HepG2 (cell line): ENCODE data around the gene DDC. TPM values are rescaled to one million over a fixed set of nuclear protein-coding genes. Genes with fewer than 3 reads are reported as not detected.

ENCODE experiments used
- ATAC-seq: fragments of 200-7000 bp; cut with Tn5 transposase; 3 replicates; pipeline ENCODE4 v1.9.1; 2020; ENCODE audit warnings: mild to moderate bottlenecking, moderate library complexity
- BruUV-seq: library from RNA; stranded (reverse); fragments of 400-500 nt; replicated peaks from 2 replicates; lab custom pipeline; 2021; lab: Mats Ljungman, UMichigan
- CTCF ChIA-PET: fragments of 300-600 bp; formaldehyde crosslinking; extraction: SDS; loops from one replicate; lab custom pipeline; 2021; ENCODE audit warnings: low total read pairs, inconsistent platforms, low intra/inter-chr PET ratio; lab: Yijun Ruan, JAX
- POLR2A ChIA-PET: fragments of 350-600 bp; sonication (Branson Sonifier 250); formaldehyde crosslinking; loops from one replicate; lab custom pipeline; 2020; ENCODE audit warnings: antibody characterized with exemption, inconsistent platforms; lab: Yijun Ruan, JAX
- DNase-seq: peaks from one replicate; pipeline ENCODE4 v3.0.0-alpha.2; 2015; ENCODE audit warnings: low spot score
- FAIRE-seq: peaks from 3 replicates; lab custom pipeline; 2011; peaks lifted over from hg19 to GRCh38; lab: Jason Lieb, UNC
- H2AFZ ChIP-seq: one replicate; pipeline ENCODE4 v1.6.1; 2011; ENCODE audit warnings: low read length, inconsistent platforms
- H3K27ac ChIP-seq: fragments of 300-600 bp; 3 replicates; pipeline ENCODE4 v1.8.0; 2011; ENCODE audit warnings: mixed run types, mild to moderate bottlenecking, mixed read lengths, low read length, inconsistent platforms; ENCODE audit not compliant: insufficient read depth; ENCODE audit errors: extremely low read length
- H3K27me3 ChIP-seq, 2 experiments: fragments of 200-600 bp in 1 of 2; 2 replicates in 1 of 2; 3 replicates in 1 of 2; pipeline versions ENCODE4 v1.6.0 to v1.8.0; 2011; ENCODE audit warnings: low read length in 2 of 2, mild to moderate bottlenecking in 2 of 2, moderate library complexity in 2 of 2, inconsistent platforms in 1 of 2; ENCODE audit not compliant: insufficient read depth in 2 of 2, control insufficient read depth in 1 of 2
- H3K36me3 ChIP-seq, 2 experiments: fragments of 200-600 bp in 1 of 2; replicated peaks in 1 of 2; 2 replicates in 1 of 2; 3 replicates in 1 of 2; pipeline versions ENCODE4 v1.5.1 to v1.8.0; 2011; ENCODE audit warnings: low read length in 2 of 2, inconsistent platforms in 1 of 2; ENCODE audit not compliant: insufficient read depth in 2 of 2, control insufficient read depth in 1 of 2
- H3K4me1 ChIP-seq: 2 replicates; pipeline ENCODE4 v1.5.1; 2012; ENCODE audit warnings: low read length, inconsistent platforms; ENCODE audit not compliant: insufficient read depth
- H3K4me2 ChIP-seq: 2 replicates; pipeline ENCODE4 v1.6.0; 2011; ENCODE audit warnings: low read depth, low read length, inconsistent platforms
- H3K4me3 ChIP-seq, 3 experiments: fragments of 200-600 bp in 1 of 3; sonication (generic), shearing (Covaris generic) in 1 of 3; replicated peaks in 1 of 3; 2 replicates each; pipeline ENCODE4 v1.5.1; 2011 to 2016; ENCODE audit warnings: low read length in 3 of 3, inconsistent platforms in 2 of 3, low read depth in 2 of 3, mild to moderate bottlenecking in 2 of 3, control low read depth in 1 of 3, mixed read lengths in 1 of 3; ENCODE audit not compliant: insufficient read depth in 1 of 3
- H3K79me2 ChIP-seq: one replicate; pipeline ENCODE4 v1.6.1; 2011; ENCODE audit warnings: low read length, inconsistent platforms; ENCODE audit not compliant: insufficient read depth
- H3K9ac ChIP-seq: 2 replicates; pipeline ENCODE4 v1.6.0; 2011; ENCODE audit warnings: mild to moderate bottlenecking, low read depth, low read length, inconsistent platforms; ENCODE audit not compliant: insufficient read depth
- H3K9me3 ChIP-seq: 2 replicates; pipeline ENCODE4 v1.5.1; 2012; ENCODE audit warnings: mild to moderate bottlenecking, low read length
- H4K20me1 ChIP-seq: 2 replicates; pipeline ENCODE4 v1.6.0; 2011; ENCODE audit warnings: inconsistent platforms, mild to moderate bottlenecking, low read length, moderate library complexity; ENCODE audit not compliant: insufficient read depth
- AKAP8 ChIP-seq: sonication (generic); formaldehyde crosslinking; IDR thresholded peaks from 2 replicates; pipeline ENCODE4 v1.5.1; 2020; ENCODE audit warnings: mild to moderate bottlenecking, missing genetic modification reagents
- BHLHE40 ChIP-seq: IDR thresholded peaks from 2 replicates; pipeline ENCODE4 v1.6.1; 2011; ENCODE audit warnings: low read length, improper control_type of control experiment
- CEBPB ChIP-seq: IDR thresholded peaks from 2 replicates; pipeline ENCODE4 v1.6.1; 2011; ENCODE audit warnings: low read depth, low read length, improper control_type of control experiment, borderline replicate concordance
- DMAP1 ChIP-seq: IDR thresholded peaks from 2 replicates; pipeline ENCODE4 v1.6.1; 2016
- HNF1A ChIP-seq, 2 experiments: sonication (generic) in 1 of 2; formaldehyde crosslinking in 1 of 2; IDR thresholded peaks; 2 replicates each; pipeline versions ENCODE4 v1.4.0 to v1.6.1; 2016 to 2020; ENCODE audit warnings: borderline replicate concordance in 1 of 2, low read depth in 1 of 2, mild to moderate bottlenecking in 1 of 2, missing genetic modification reagents in 1 of 2
- HNF4G ChIP-seq, 2 experiments: sonication (generic) in 1 of 2; formaldehyde crosslinking in 1 of 2; IDR thresholded peaks; 2 replicates each; pipeline versions ENCODE4 v1.4.0 to v1.6.1; 2011 to 2020; ENCODE audit warnings: borderline replicate concordance in 2 of 2, low read depth in 2 of 2, mild to moderate bottlenecking in 2 of 2, low read length in 1 of 2, missing genetic modification reagents in 1 of 2, moderate library complexity in 1 of 2
- LCORL ChIP-seq, 2 experiments: fragments of 450-650 bp in 1 of 2; sonication (generic) in 1 of 2; formaldehyde crosslinking in 1 of 2; IDR thresholded peaks; 2 replicates each; pipeline versions ENCODE4 v1.5.0 to v1.6.1; 2017 to 2020; ENCODE audit warnings: antibody characterized with exemption in 1 of 2, missing genetic modification reagents in 1 of 2
- NR2C2 ChIP-seq: sonication (generic); formaldehyde crosslinking; IDR thresholded peaks from 2 replicates; pipeline ENCODE4 v1.4.0; 2020; ENCODE audit warnings: missing genetic modification reagents, mild to moderate bottlenecking, moderate library complexity, borderline replicate concordance
- POLR2AphosphoS5 ChIP-seq: IDR thresholded peaks from 2 replicates; pipeline ENCODE4 v1.6.1; 2012; ENCODE audit warnings: low read depth, low read length
- RARA ChIP-seq: IDR thresholded peaks from 2 replicates; pipeline ENCODE4 v1.6.1; 2016; ENCODE audit warnings: missing genetic modification reagents, missing compliant biosample characterization
- RXRA ChIP-seq: sonication (generic); formaldehyde crosslinking; IDR thresholded peaks from 2 replicates; pipeline ENCODE4 v1.5.1; 2020; ENCODE audit warnings: missing genetic modification reagents
- SIN3B ChIP-seq: fragments of 150-350 bp; IDR thresholded peaks from 2 replicates; pipeline ENCODE4 v1.6.1; 2014; ENCODE audit warnings: low read length
- SMAD3 ChIP-seq: sonication (generic); formaldehyde crosslinking; IDR thresholded peaks from 2 replicates; pipeline ENCODE4 v1.4.0; 2020; ENCODE audit warnings: missing genetic modification reagents
- SP5 ChIP-seq: IDR thresholded peaks from 2 replicates; pipeline ENCODE4 v1.6.1; 2016; ENCODE audit warnings: low read depth, borderline replicate concordance
- SRF ChIP-seq: IDR thresholded peaks from 2 replicates; pipeline ENCODE4 v1.6.1; 2011; ENCODE audit warnings: mild to moderate bottlenecking, low read depth, low read length, moderate library complexity
- TFE3 ChIP-seq: IDR thresholded peaks from 2 replicates; pipeline ENCODE4 v1.6.1; 2016
- ZNF576 ChIP-seq: sonication (generic); formaldehyde crosslinking; IDR thresholded peaks from 2 replicates; pipeline ENCODE4 v1.4.0; 2020; ENCODE audit warnings: mild to moderate bottlenecking, missing genetic modification reagents
- ZNF780A ChIP-seq: sonication (generic); formaldehyde crosslinking; IDR thresholded peaks from 2 replicates; pipeline ENCODE4 v1.8.0; 2022; ENCODE audit warnings: mild to moderate bottlenecking, missing genetic modification reagents, moderate library complexity
- ZSCAN31 ChIP-seq: sonication (generic); formaldehyde crosslinking; IDR thresholded peaks from 2 replicates; pipeline ENCODE4 v1.5.0; 2020; ENCODE audit warnings: low read depth, mild to moderate bottlenecking, missing genetic modification reagents
- WGBS: methylation state at CpG from one replicate; pipeline ENCODE4 v1.1.6; 2017; ENCODE audit warnings: low lambda C conversion rate; 5-methylcytosine and 5-hydroxymethylcytosine counted together
- in situ Hi-C: cut with HindIII; loops from 2 replicates; pipeline ENCODE4 v1.10.0; 2017; ENCODE audit warnings: low pct_unique_long_range_greater_than_20kb; ENCODE audit not compliant: extremely low pct_ligation_motif_present
- intact Hi-C: fragments of 100-400 bp; cut with micrococcal nuclease; formaldehyde crosslinking; loops from one replicate; pipeline ENCODE4 v1.10.0; 2022; ENCODE audit not compliant: unreplicated experiment
- polyA plus RNA-seq, 8 experiments: library from polyadenylated mRNA; depleted of rRNA in 3 of 8; stranded (reverse) in 7 of 8; unstranded in 1 of 8; fragments of >200 nt; fragmentation: Illumina TruSeq in 4 of 8; extraction: Trizol in 4 of 8; gene quantifications; 2 replicates each; pipeline versions ENCODE4 v1.2.1 to v1.2.3, GENCODE V29; 2011 to 2016; ENCODE audit warnings: low read depth in 4 of 8, missing spikeins in 1 of 8, mixed read lengths in 1 of 8; ENCODE audit not compliant: insufficient read depth in 1 of 8
- total RNA-seq, 5 experiments: library from RNA; depleted of rRNA; stranded (reverse); fragments of >200 nt; fragmentation: Illumina TruSeq; extraction: Trizol; gene quantifications; 2 replicates each; pipeline ENCODE4 v1.2.3, GENCODE V29; 2016; ENCODE audit warnings: low read depth in 1 of 5

The DDC gene
- total and polyA plus RNA-seq, 2 of the 13 experiments (the other 11 are each of a cell fraction or from before 2014, with no cell fraction given), result 11.7 to 93.3 TPM

GRCh38 chr7:50560865-50561351 lies 4.3 kb downstream of the DDC start:
- DNase-seq, result peak; percentile 80
- CTCF ChIA-PET, result no interaction called here
- no peaks in the 10 kb centered on the region for H4K20me1 ChIP-seq
- H3K27me3 ChIP-seq, result no peaks in the 10 kb centered on the region
- H3K9ac ChIP-seq, result no peak overlapping the region
- WGBS, result 29% methylated on average over 1 of the region's 9 CpGs
- POLR2A ChIA-PET, result interaction anchor here (0.7 to 2.8 kb wide), 6 partner anchors 9 to 54 kb away, joined by 3 to 12 read pairs (median 6); no protein-coding TSS in a partner anchor
- no TSS peak for BruUV-seq
- H3K4me2 ChIP-seq, result peak overlapping the region; percentile 63
- peak; percentile 85 for ATAC-seq
- H3K9me3 ChIP-seq, result no peaks in the 10 kb centered on the region
- peaks cover 97% of the 10 kb centered on the region for H3K4me1 ChIP-seq
- FAIRE-seq, result peak; percentile 77
- H3K79me2 ChIP-seq, result peaks cover 40% of the 10 kb centered on the region
- intact Hi-C loops, result loop anchor here (2.0 to 5.0 kb wide), 2 partner anchors 32 to 116 kb away; no protein-coding TSS in a partner anchor
- in situ Hi-C loops, result no loop called here
- no peaks in the 10 kb centered on the region for H3K36me3 ChIP-seq
- no peak overlapping the region for H2AFZ ChIP-seq
- H3K4me3 ChIP-seq, result peak overlapping the region in 1 of 3 experiments; percentile 42; a peak in 2 of 6 replicates
- H3K27ac ChIP-seq, result peak overlapping the region; percentile 60
- peak; percentile 91 for TF ChIP-seq RXRA (CRISPR knock-in tag)
- TF ChIP-seq HNF4G (IDR thresholded peaks at IDR 0.05; ENCODE audit: borderline replicate concordance, low read depth, low read length), result peak; percentile 74; the same call in 1 of the 2 replicates
- TF ChIP-seq HNF4G (CRISPR knock-in tag; IDR thresholded peaks at IDR 0.05; ENCODE audit: borderline replicate concordance, low read depth), result peak; percentile 90; the same call in 1 of the 2 replicates
- 0 out of 2 replicates have a peak, but pooled peaks have one; percentile 27 for TF ChIP-seq DMAP1
- TF ChIP-seq POLR2AphosphoS5, result 0 out of 2 replicates have a peak, but pooled peaks have one; percentile 42
- TF ChIP-seq SIN3B, result no peak
- no peak for TF ChIP-seq ZSCAN31 (CRISPR knock-in tag)
- TF ChIP-seq LCORL (IDR thresholded peaks at IDR 0.05), result no peak; the same call in 1 of the 2 replicates
- peak; percentile 90 for TF ChIP-seq LCORL (CRISPR knock-in tag; IDR thresholded peaks at IDR 0.05)
- no peak for TF ChIP-seq SRF
- TF ChIP-seq SP5 (CRISPR knock-in tag), result 0 out of 2 replicates have a peak, but pooled peaks have one; percentile 29
- peak; percentile 87 for TF ChIP-seq RARA
- TF ChIP-seq NR2C2, result peak; percentile 83
- TF ChIP-seq AKAP8, result peak; percentile 51; the same call in 1 of the 2 replicates
- 0 out of 2 replicates have a peak, but pooled peaks have one; percentile 26 for TF ChIP-seq TFE3 (CRISPR knock-in tag)
- TF ChIP-seq ZNF780A (CRISPR knock-in tag), result no peak
- TF ChIP-seq ZNF576 (CRISPR knock-in tag), result no peak
- TF ChIP-seq BHLHE40, result peak; percentile 68
- no peak for TF ChIP-seq HNF1A (IDR thresholded peaks at IDR 0.05; ENCODE audit: low read depth)
- TF ChIP-seq HNF1A (CRISPR knock-in tag; IDR thresholded peaks at IDR 0.05; ENCODE audit: borderline replicate concordance), result no peak
- TF ChIP-seq SMAD3, result no peak
- no peak for TF ChIP-seq CEBPB
